ENCODE results near the gene ERCC6.

ERCC6 gene

DNA sequence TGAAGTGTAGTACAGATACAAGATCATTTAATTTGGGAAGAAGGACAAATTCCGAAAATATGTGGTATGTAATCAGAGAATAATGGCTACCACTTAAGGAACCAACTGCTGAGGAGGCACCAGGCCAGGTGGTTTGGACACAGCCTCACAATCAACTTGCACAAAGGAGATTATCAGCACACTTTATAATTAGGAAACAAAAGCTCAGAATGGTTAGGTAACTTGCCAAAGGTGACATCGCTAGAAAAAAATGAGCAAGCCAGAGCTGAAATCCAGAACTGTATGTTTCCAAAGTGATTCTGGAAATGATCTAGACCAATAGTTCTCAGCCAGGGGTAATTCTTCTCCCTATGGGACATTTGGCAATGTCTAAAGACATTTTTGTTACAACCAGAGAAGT, 36.6 kb downstream of the ERCC6 start:
- no peaks in the 10 kb centered on the region for H3K36me3 ChIP-seq (ENCODE audit: control insufficient read depth, insufficient read depth, low read length)

DNA sequence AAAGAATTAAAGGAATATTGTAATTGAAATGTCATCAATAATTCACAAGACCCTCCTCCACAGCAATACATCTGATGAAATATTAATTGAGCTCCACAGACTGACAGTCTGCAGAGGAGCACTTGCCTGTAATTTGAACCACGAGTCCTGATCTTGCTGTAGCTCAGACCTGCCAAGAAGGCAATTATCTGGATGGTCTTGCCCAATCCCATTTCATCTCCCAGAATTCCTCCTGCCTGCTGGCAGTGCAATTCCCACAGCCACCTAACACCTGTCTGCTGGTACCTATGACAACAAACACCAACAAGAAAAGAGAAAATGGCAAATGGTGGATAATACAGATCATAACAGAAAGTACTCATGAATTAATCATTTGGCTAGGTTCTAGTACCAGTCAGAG, 38.5 kb downstream of the ERCC6 start:
- H3K4me1 ChIP-seq (ENCODE audit: control insufficient read depth, insufficient read depth, low read length, poor library complexity, severe bottlenecking), result peaks cover 5% of the 10 kb centered on the region
- H3K27ac ChIP-seq (ENCODE audit: insufficient read depth, low read length, poor library complexity, severe bottlenecking), result no peak overlapping the region
- no peaks in the 10 kb centered on the region for H3K9me3 ChIP-seq (ENCODE audit: control insufficient read depth, low read length)
- no peaks in the 10 kb centered on the region for H3K36me3 ChIP-seq (ENCODE audit: control insufficient read depth, insufficient read depth, low read length)
- DNase-seq, result no peak
- H3K27me3 ChIP-seq (replicated peaks; ENCODE audit: control insufficient read depth, insufficient read depth, low read length, poor library complexity, severe bottlenecking), result no peaks in the 10 kb centered on the region
- no peak overlapping the region for H3K4me3 ChIP-seq (ENCODE audit: insufficient read depth, low read depth, low read length, poor library complexity, severe bottlenecking)

More for the DNA sequence above, 36.6 kb downstream of the ERCC6 start:
- Histone ChIP-seq H3K9me3 (ENCODE audit: control insufficient read depth, low read length) (no peaks in the 10 kb centered on the region), H3K27ac (ENCODE audit: insufficient read depth, low read length, poor library complexity, severe bottlenecking) (no peak overlapping the region), H3K4me3 (ENCODE audit: insufficient read depth, low read depth, low read length, poor library complexity, severe bottlenecking) (no peak overlapping the region), H3K4me1 (ENCODE audit: control insufficient read depth, insufficient read depth, low read length, poor library complexity, severe bottlenecking) (peaks cover 5% of the 10 kb centered on the region), H3K27me3 (replicated peaks; ENCODE audit: control insufficient read depth, insufficient read depth, low read length, poor library complexity, severe bottlenecking) (no peaks in the 10 kb centered on the region)
- no peak for DNase-seq

DNA sequence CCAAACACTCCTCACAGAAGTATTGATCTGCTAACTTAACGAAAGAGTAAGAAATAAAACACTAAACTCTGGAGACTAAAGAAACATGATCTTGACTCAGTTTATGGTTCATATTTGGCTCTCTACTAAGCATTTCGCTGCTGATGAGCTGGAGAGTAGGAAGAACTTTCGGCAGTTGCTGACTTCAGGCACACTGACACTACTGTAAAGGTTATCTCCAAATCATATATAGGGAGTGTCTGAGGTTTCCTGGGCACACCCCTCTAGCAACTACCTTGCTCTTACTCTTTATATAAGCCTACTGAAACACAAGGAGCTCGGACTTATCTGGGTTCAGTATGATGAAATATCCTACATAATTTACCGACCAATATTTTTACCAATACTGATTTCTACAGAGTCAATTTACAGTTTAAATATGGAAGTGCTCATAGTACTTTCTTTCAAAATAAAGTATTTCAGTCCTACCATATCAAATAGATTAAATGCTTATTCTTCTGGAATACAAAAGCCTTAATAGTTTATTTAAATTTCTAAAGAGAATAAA, 39.5 kb downstream of the ERCC6 start:
- no peaks in the 10 kb centered on the region for H3K27me3 ChIP-seq (replicated peaks; ENCODE audit: control insufficient read depth, insufficient read depth, low read length, poor library complexity, severe bottlenecking)

GRCh38 chr10:49498425-49498824, 40.5 kb downstream of the ERCC6 start:
- DNase-seq, result no peak
- Histone ChIP-seq H3K27ac (ENCODE audit: insufficient read depth, low read length, poor library complexity, severe bottlenecking) (no peak overlapping the region), H3K36me3 (ENCODE audit: control insufficient read depth, insufficient read depth, low read length) (no peaks in the 10 kb centered on the region)

More for the DNA sequence above, 39.5 kb downstream of the ERCC6 start:
- no peaks in the 10 kb centered on the region for H3K9me3 ChIP-seq (ENCODE audit: control insufficient read depth, low read length)
- no peak overlapping the region for H3K27ac ChIP-seq (ENCODE audit: insufficient read depth, low read length, poor library complexity, severe bottlenecking)
- H3K4me3 ChIP-seq (ENCODE audit: insufficient read depth, low read depth, low read length, poor library complexity, severe bottlenecking), result no peak overlapping the region
- H3K4me1 ChIP-seq (ENCODE audit: control insufficient read depth, insufficient read depth, low read length, poor library complexity, severe bottlenecking), result peaks cover 5% of the 10 kb centered on the region
- DNase-seq, result no peak
- H3K36me3 ChIP-seq (ENCODE audit: control insufficient read depth, insufficient read depth, low read length), result no peaks in the 10 kb centered on the region

GRCh38 chr10:49497358-49497757, 41.6 kb downstream of the ERCC6 start:
- Histone ChIP-seq H3K27me3 (replicated peaks; ENCODE audit: control insufficient read depth, insufficient read depth, low read length, poor library complexity, severe bottlenecking) (no peaks in the 10 kb centered on the region), H3K9me3 (ENCODE audit: control insufficient read depth, low read length) (no peaks in the 10 kb centered on the region), H3K36me3 (ENCODE audit: control insufficient read depth, insufficient read depth, low read length) (no peaks in the 10 kb centered on the region), H3K4me3 (ENCODE audit: insufficient read depth, low read depth, low read length, poor library complexity, severe bottlenecking) (no peak overlapping the region), H3K27ac (ENCODE audit: insufficient read depth, low read length, poor library complexity, severe bottlenecking) (no peak overlapping the region), H3K4me1 (ENCODE audit: control insufficient read depth, insufficient read depth, low read length, poor library complexity, severe bottlenecking) (peaks cover 5% of the 10 kb centered on the region)
- DNase-seq, result no peak

More at GRCh38 chr10:49498425-49498824, 40.5 kb downstream of the ERCC6 start:
- H3K9me3 ChIP-seq (ENCODE audit: control insufficient read depth, low read length), result no peaks in the 10 kb centered on the region
- H3K4me1 ChIP-seq (ENCODE audit: control insufficient read depth, insufficient read depth, low read length, poor library complexity, severe bottlenecking), result peaks cover 5% of the 10 kb centered on the region
- H3K27me3 ChIP-seq (replicated peaks; ENCODE audit: control insufficient read depth, insufficient read depth, low read length, poor library complexity, severe bottlenecking), result no peaks in the 10 kb centered on the region
- H3K4me3 ChIP-seq (ENCODE audit: insufficient read depth, low read depth, low read length, poor library complexity, severe bottlenecking), result no peak overlapping the region

GRCh38 chr10:49488056-49488717, 50.7 kb downstream of the ERCC6 start:
- H3K4me3 ChIP-seq (ENCODE audit: insufficient read depth, low read depth, low read length, poor library complexity, severe bottlenecking), result no peak overlapping the region
- H3K27ac ChIP-seq (ENCODE audit: insufficient read depth, low read length, poor library complexity, severe bottlenecking), result no peak overlapping the region
- no peaks in the 10 kb centered on the region for H3K4me1 ChIP-seq (ENCODE audit: control insufficient read depth, insufficient read depth, low read length, poor library complexity, severe bottlenecking)
- H3K27me3 ChIP-seq (replicated peaks; ENCODE audit: control insufficient read depth, insufficient read depth, low read length, poor library complexity, severe bottlenecking), result no peaks in the 10 kb centered on the region
- H3K9me3 ChIP-seq (ENCODE audit: control insufficient read depth, low read length), result no peaks in the 10 kb centered on the region
- no peak for DNase-seq
- peaks cover 6% of the 10 kb centered on the region for H3K36me3 ChIP-seq (ENCODE audit: control insufficient read depth, insufficient read depth, low read length)

- H3K4me1 ChIP-seq (ENCODE audit: control insufficient read depth, insufficient read depth, low read length, poor library complexity, severe bottlenecking), result no peaks in the 10 kb centered on the region
- no peaks in the 10 kb centered on the region for H3K27me3 ChIP-seq (replicated peaks; ENCODE audit: control insufficient read depth, insufficient read depth, low read length, poor library complexity, severe bottlenecking)
- DNase-seq, result no peak
- H3K36me3 ChIP-seq (ENCODE audit: control insufficient read depth, insufficient read depth, low read length), result peaks cover 13% of the 10 kb centered on the region
- H3K27ac ChIP-seq (ENCODE audit: insufficient read depth, low read length, poor library complexity, severe bottlenecking), result no peak overlapping the region
- no peaks in the 10 kb centered on the region for H3K9me3 ChIP-seq (ENCODE audit: control insufficient read depth, low read length)
- H3K4me3 ChIP-seq (ENCODE audit: insufficient read depth, low read depth, low read length, poor library complexity, severe bottlenecking), result no peak overlapping the region
Observed at GRCh38 chr10:49486738-49487137, 52.2 kb downstream of the ERCC6 start.

GRCh38 chr10:49486009-49486408, 52.9 kb downstream of the ERCC6 start:
- Histone ChIP-seq H3K9me3 (ENCODE audit: control insufficient read depth, low read length) (no peaks in the 10 kb centered on the region), H3K4me3 (ENCODE audit: insufficient read depth, low read depth, low read length, poor library complexity, severe bottlenecking) (no peak overlapping the region), H3K36me3 (ENCODE audit: control insufficient read depth, insufficient read depth, low read length) (peaks cover 13% of the 10 kb centered on the region), H3K4me1 (ENCODE audit: control insufficient read depth, insufficient read depth, low read length, poor library complexity, severe bottlenecking) (no peaks in the 10 kb centered on the region), H3K27ac (ENCODE audit: insufficient read depth, low read length, poor library complexity, severe bottlenecking) (no peak overlapping the region), H3K27me3 (replicated peaks; ENCODE audit: control insufficient read depth, insufficient read depth, low read length, poor library complexity, severe bottlenecking) (no peaks in the 10 kb centered on the region)
- no peak for DNase-seq

DNA sequence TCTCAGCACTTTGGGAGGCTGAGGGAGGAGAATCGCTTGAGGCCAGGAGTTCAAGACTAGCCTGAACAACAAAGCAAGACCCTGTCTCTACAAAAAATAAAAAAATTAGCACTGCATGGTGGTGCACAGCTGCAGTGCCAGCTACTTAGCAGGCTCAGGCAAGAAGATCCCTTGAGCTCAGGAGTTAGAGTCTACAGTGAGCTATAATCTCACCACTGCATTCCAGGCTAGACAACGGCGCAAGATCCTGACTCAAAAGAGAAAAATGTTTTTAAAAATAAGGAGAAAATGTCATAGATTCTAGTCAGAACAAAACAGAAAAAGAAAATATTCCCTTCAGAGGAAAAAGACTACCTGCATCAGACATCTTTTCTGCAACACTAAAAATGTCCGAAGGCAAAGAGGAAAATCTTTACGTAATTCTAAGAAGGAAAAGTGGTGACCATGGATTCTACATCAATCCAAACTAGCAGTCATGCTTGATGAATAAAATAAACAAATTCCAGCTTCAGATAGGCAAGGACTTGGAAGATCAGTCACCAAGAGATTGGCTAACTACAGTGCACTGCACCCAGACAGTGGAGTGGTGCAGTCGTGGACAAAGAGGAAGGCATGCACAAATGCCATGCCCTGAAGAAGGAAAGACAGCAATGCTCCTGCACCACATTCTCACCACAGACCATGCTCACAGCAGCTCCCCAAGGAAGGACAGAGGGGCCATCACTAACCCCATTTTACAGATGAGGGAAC, 54.3 kb downstream of the ERCC6 start:
- H3K4me3 ChIP-seq (ENCODE audit: insufficient read depth, low read depth, low read length, poor library complexity, severe bottlenecking), result no peak overlapping the region
- no peaks in the 10 kb centered on the region for H3K9me3 ChIP-seq (ENCODE audit: control insufficient read depth, low read length)
- H3K27me3 ChIP-seq (replicated peaks; ENCODE audit: control insufficient read depth, insufficient read depth, low read length, poor library complexity, severe bottlenecking), result no peaks in the 10 kb centered on the region
- no peak for DNase-seq
- H3K36me3 ChIP-seq (ENCODE audit: control insufficient read depth, insufficient read depth, low read length), result peaks cover 17% of the 10 kb centered on the region
- H3K4me1 ChIP-seq (ENCODE audit: control insufficient read depth, insufficient read depth, low read length, poor library complexity, severe bottlenecking), result no peaks in the 10 kb centered on the region
- no peak overlapping the region for H3K27ac ChIP-seq (ENCODE audit: insufficient read depth, low read length, poor library complexity, severe bottlenecking)

GRCh38 chr10:49478819-49479218, 60.1 kb downstream of the ERCC6 start:
- H3K27ac ChIP-seq (ENCODE audit: insufficient read depth, low read length, poor library complexity, severe bottlenecking), result no peak overlapping the region
- no peaks in the 10 kb centered on the region for H3K4me1 ChIP-seq (ENCODE audit: control insufficient read depth, insufficient read depth, low read length, poor library complexity, severe bottlenecking)
- no peak overlapping the region for H3K4me3 ChIP-seq (ENCODE audit: insufficient read depth, low read depth, low read length, poor library complexity, severe bottlenecking)
- H3K36me3 ChIP-seq (ENCODE audit: control insufficient read depth, insufficient read depth, low read length), result peaks cover 46% of the 10 kb centered on the region
- no peaks in the 10 kb centered on the region for H3K27me3 ChIP-seq (replicated peaks; ENCODE audit: control insufficient read depth, insufficient read depth, low read length, poor library complexity, severe bottlenecking)
- H3K9me3 ChIP-seq (ENCODE audit: control insufficient read depth, low read length), result no peaks in the 10 kb centered on the region
- DNase-seq, result no peak
